Measurements from ENCODE around the gene ST3GAL2. TPM values are rescaled to one million over a fixed set of nuclear protein-coding genes. Genes with fewer than 3 reads are reported as not detected.

The ST3GAL2 gene
- total and polyA plus RNA-seq, 9 of the 15 experiments (the other 6 are each of a cell fraction or from before 2014, with no cell fraction given), result 1.5 to 108 (median 34.3) TPM

DNA sequence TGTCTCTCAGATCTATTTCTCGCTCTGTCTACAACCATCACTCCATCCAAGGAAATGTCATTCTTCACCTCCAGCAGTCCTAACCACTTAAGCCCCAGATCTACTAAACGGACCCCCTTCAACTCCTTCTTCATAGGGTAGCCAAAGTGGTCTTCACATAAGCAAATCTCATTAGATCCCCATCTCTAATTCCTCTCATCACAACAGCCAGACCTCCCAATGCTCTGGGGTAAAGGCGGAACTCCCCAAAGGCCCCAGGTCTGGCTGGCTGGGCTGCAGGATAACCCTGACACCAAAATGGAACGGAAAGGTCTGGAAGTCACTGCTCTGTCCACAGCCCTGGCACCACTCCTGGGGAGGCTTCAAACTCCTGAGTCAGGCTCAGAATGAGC is 11.1 kb downstream of the ST3GAL2 start (continued):
- TF ChIP-seq, protein P1, sequence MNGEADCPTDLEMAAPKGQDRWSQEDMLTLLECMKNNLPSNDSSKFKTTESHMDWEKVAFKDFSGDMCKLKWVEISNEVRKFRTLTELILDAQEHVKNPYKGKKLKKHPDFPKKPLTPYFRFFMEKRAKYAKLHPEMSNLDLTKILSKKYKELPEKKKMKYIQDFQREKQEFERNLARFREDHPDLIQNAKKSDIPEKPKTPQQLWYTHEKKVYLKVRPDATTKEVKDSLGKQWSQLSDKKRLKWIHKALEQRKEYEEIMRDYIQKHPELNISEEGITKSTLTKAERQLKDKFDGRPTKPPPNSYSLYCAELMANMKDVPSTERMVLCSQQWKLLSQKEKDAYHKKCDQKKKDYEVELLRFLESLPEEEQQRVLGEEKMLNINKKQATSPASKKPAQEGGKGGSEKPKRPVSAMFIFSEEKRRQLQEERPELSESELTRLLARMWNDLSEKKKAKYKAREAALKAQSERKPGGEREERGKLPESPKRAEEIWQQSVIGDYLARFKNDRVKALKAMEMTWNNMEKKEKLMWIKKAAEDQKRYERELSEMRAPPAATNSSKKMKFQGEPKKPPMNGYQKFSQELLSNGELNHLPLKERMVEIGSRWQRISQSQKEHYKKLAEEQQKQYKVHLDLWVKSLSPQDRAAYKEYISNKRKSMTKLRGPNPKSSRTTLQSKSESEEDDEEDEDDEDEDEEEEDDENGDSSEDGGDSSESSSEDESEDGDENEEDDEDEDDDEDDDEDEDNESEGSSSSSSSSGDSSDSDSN (IDR thresholded peaks at IDR 0.05; ENCODE audit: borderline replicate concordance in 1 of 2, low read depth in 2 of 2, low read length in 2 of 2), result 0 out of 4 replicates have a peak, but pooled peaks of 1 of the 2 experiments have one; percentile 32
- TF ChIP-seq, protein P2, sequence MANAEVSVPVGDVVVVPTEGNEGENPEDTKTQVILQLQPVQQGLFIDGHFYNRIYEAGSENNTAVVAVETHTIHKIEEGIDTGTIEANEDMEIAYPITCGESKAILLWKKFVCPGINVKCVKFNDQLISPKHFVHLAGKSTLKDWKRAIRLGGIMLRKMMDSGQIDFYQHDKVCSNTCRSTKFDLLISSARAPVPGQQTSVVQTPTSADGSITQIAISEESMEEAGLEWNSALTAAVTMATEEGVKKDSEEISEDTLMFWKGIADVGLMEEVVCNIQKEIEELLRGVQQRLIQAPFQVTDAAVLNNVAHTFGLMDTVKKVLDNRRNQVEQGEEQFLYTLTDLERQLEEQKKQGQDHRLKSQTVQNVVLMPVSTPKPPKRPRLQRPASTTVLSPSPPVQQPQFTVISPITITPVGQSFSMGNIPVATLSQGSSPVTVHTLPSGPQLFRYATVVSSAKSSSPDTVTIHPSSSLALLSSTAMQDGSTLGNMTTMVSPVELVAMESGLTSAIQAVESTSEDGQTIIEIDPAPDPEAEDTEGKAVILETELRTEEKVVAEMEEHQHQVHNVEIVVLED (CRISPR knock-in tag; IDR thresholded peaks at IDR 0.05), result no peak; the same call in 1 of the 2 replicates
- TF ChIP-seq PURB (CRISPR knock-in tag; IDR thresholded peaks at IDR 0.05; ENCODE audit: low read depth), result no peak
- no peak for TF ChIP-seq LCOR (CRISPR knock-in tag; IDR thresholded peaks at IDR 0.05)
- TF ChIP-seq, protein P3, sequence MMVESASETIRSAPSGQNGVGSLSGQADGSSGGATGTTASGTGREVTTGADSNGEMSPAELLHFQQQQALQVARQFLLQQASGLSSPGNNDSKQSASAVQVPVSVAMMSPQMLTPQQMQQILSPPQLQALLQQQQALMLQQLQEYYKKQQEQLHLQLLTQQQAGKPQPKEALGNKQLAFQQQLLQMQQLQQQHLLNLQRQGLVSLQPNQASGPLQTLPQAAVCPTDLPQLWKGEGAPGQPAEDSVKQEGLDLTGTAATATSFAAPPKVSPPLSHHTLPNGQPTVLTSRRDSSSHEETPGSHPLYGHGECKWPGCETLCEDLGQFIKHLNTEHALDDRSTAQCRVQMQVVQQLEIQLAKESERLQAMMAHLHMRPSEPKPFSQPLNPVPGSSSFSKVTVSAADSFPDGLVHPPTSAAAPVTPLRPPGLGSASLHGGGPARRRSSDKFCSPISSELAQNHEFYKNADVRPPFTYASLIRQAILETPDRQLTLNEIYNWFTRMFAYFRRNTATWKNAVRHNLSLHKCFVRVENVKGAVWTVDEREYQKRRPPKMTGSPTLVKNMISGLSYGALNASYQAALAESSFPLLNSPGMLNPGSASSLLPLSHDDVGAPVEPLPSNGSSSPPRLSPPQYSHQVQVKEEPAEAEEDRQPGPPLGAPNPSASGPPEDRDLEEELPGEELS (CRISPR knock-in tag; IDR thresholded peaks at IDR 0.05; ENCODE audit: borderline replicate concordance), result no peak
- peak; percentile 73; the same call in 1 of the 2 replicates for TF ChIP-seq NFRKB (IDR thresholded peaks at IDR 0.05; ENCODE audit: low read depth)
- peak; percentile 19 for TF ChIP-seq POLR2B (IDR thresholded peaks at IDR 0.05; ENCODE audit: low read depth, partially characterized antibody)
- TF ChIP-seq, protein P4, sequence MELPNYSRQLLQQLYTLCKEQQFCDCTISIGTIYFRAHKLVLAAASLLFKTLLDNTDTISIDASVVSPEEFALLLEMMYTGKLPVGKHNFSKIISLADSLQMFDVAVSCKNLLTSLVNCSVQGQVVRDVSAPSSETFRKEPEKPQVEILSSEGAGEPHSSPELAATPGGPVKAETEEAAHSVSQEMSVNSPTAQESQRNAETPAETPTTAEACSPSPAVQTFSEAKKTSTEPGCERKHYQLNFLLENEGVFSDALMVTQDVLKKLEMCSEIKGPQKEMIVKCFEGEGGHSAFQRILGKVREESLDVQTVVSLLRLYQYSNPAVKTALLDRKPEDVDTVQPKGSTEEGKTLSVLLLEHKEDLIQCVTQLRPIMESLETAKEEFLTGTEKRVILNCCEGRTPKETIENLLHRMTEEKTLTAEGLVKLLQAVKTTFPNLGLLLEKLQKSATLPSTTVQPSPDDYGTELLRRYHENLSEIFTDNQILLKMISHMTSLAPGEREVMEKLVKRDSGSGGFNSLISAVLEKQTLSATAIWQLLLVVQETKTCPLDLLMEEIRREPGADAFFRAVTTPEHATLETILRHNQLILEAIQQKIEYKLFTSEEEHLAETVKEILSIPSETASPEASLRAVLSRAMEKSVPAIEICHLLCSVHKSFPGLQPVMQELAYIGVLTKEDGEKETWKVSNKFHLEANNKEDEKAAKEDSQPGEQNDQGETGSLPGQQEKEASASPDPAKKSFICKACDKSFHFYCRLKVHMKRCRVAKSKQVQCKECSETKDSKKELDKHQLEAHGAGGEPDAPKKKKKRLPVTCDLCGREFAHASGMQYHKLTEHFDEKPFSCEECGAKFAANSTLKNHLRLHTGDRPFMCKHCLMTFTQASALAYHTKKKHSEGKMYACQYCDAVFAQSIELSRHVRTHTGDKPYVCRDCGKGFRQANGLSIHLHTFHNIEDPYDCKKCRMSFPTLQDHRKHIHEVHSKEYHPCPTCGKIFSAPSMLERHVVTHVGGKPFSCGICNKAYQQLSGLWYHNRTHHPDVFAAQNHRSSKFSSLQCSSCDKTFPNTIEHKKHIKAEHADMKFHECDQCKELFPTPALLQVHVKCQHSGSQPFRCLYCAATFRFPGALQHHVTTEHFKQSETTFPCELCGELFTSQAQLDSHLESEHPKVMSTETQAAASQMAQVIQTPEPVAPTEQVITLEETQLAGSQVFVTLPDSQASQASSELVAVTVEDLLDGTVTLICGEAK (IDR thresholded peaks at IDR 0.05), result peak; percentile 55; the same call in 1 of the 2 replicates
- TF ChIP-seq, protein P4 (CRISPR knock-in tag; IDR thresholded peaks at IDR 0.05), result no peak
- TF ChIP-seq ZNF707 (CRISPR knock-in tag; conservative IDR thresholded peaks at IDR 0.05), result 0 out of 2 replicates have a peak, but pooled peaks have one; percentile 15
- 0 out of 2 replicates have a peak, but pooled peaks have one; percentile 69 for TF ChIP-seq NR4A1 (CRISPR knock-in tag; IDR thresholded peaks at IDR 0.05)
- no peak for TF ChIP-seq NR4A1 (tag; IDR thresholded peaks at IDR 0.05)

Data from K562 (cell line).